HG03460 (cell line): ENCODE measurements around the gene SNRPF.
A peak's percentile ranks its signal among the peaks of the same experiment; 100 is the strongest.
"Not testable (repeated sequence)": the region's sequence is repeated elsewhere in the genome, so short reads cannot be mapped to it uniquely, and the experiment has no call there.

ENCODE experiments used
- ATAC-seq: cut with Tn5 transposase; IDR thresholded peaks from one replicate; pipeline ENCODE4 v1.9.1; 2021; ENCODE audit not compliant: unreplicated experiment

Gene SNRPF

GRCh38 chr12:95858451-95859343 is at the start of gene SNRPF:
TSS of gene SNRPF (plus strand) at chr12:95858952. CDS start at chr12:95859074, 122 bp downstream.
- ATAC-seq: peak; percentile 99

- no peak for ATAC-seq
These were observed 49.6 kb upstream of the SNRPF start for GRCh38 chr12:95809000-95809680.

GRCh38 chr12:95810411-95810810 is 48.3 kb upstream of the SNRPF start:
- ATAC-seq: no peak

GRCh38 chr12:95812155-95812554 is 46.6 kb upstream of the SNRPF start:
- ATAC-seq: not testable (repeated sequence)

- no peak for ATAC-seq
These were observed 43.0 kb upstream of the SNRPF start for GRCh38 chr12:95815632-95816212.

- ATAC-seq: no peak
These were observed 38.6 kb upstream of the SNRPF start for GRCh38 chr12:95820096-95820703.

- ATAC-seq: no peak
These were observed 29.4 kb upstream of the SNRPF start for GRCh38 chr12:95829395-95829794.

GRCh38 chr12:95830335-95831089 is 28.2 kb upstream of the SNRPF start:
- no peak for ATAC-seq

- ATAC-seq: no peak
These were observed 24.2 kb upstream of the SNRPF start for GRCh38 chr12:95834572-95834971.

- ATAC-seq: no peak
These were observed 22.6 kb upstream of the SNRPF start for GRCh38 chr12:95836185-95836609.

GRCh38 chr12:95836630-95837239 is 22.0 kb upstream of the SNRPF start:
- ATAC-seq: no peak

- ATAC-seq: no peak
These were observed 21.3 kb upstream of the SNRPF start for GRCh38 chr12:95837240-95838038.

GRCh38 chr12:95838125-95838524 is 20.6 kb upstream of the SNRPF start:
- ATAC-seq: no peak

GRCh38 chr12:95842426-95842825 is 16.3 kb upstream of the SNRPF start:
- ATAC-seq: not testable (repeated sequence)

GRCh38 chr12:95848575-95849388 is 10.0 kb upstream of the SNRPF start:
- no peak for ATAC-seq

- no peak for ATAC-seq
These were observed 7.1 kb upstream of the SNRPF start for GRCh38 chr12:95851606-95852005.

GRCh38 chr12:95852133-95852532 is 6.6 kb upstream of the SNRPF start:
- no peak for ATAC-seq

GRCh38 chr12:95857156-95857555 is 1.6 kb upstream of the SNRPF start:
- no peak for ATAC-seq

- ATAC-seq: no peak
These were observed 953 bp upstream of the SNRPF start for GRCh38 chr12:95857799-95858198.
